HCT116 (cell line): ENCODE results near the gene ATP6V0D1. TPM values are rescaled to one million over a fixed set of nuclear protein-coding genes. Genes with fewer than 3 reads are reported as not detected.

Experiments used
- ATAC-seq: fragments of 200-7000 bp; cut with Tn5 transposase; 2 replicates; pipeline ENCODE4 v1.9.1; 2020; ENCODE audit warnings: mild to moderate bottlenecking, moderate library complexity
- BruUV-seq: library from RNA; stranded (reverse); fragments of 400-500 nt; replicated peaks from 2 replicates; lab custom pipeline; 2021; lab: Mats Ljungman, UMichigan
- CTCF ChIA-PET: fragments of 300-600 bp; sonication (Branson Sonifier 250); formaldehyde crosslinking; loops from one replicate; lab custom pipeline; 2021; ENCODE audit warnings: antibody characterized with exemption; lab: Charles Lee
- POLR2A ChIA-PET: fragments of 300-600, 350-600 bp; sonication (Branson Sonifier 250); formaldehyde crosslinking; loops from one replicate; lab custom pipeline; 2021; ENCODE audit warnings: antibody characterized with exemption; lab: Charles Lee
- RAD21 ChIA-PET, 2 experiments: fragments of 300-600 bp; sonication (Branson Sonifier 250); formaldehyde crosslinking; loops; one replicate each; lab custom pipeline; 2023; ENCODE audit warnings: low total read pairs in 2 of 2; ENCODE audit not compliant: uncharacterized antibody in 2 of 2, unreplicated experiment in 2 of 2, low non-redundant PET in 1 of 2; lab: Charles Lee
- DNase-seq: peaks from one replicate; pipeline ENCODE4 v3.0.0-alpha.2; 2010; ENCODE audit warnings: low read depth, low spot score
- H2AFZ ChIP-seq: fragments of 200-600 bp; shearing (Covaris generic), sonication (generic); 2 replicates; pipeline ENCODE4 v1.6.1; 2017; ENCODE audit warnings: low read depth, mixed run types, mixed read lengths, antibody characterized with exemption, low read length; ENCODE audit not compliant: poor library complexity, severe bottlenecking
- H3K27ac ChIP-seq: 2 replicates; pipeline ENCODE4 v1.5.1; 2012; ENCODE audit warnings: low read depth, low read length
- H3K27me3 ChIP-seq: fragments of 200-600 bp; sonication (generic); 2 replicates; pipeline ENCODE4 v1.6.1; 2016; ENCODE audit warnings: mixed run types, low read length, mixed read lengths; ENCODE audit not compliant: insufficient read depth
- H3K36me3 ChIP-seq, 2 experiments: fragments of 200-500 bp in 1 of 2; fragments of 200-600 bp in 1 of 2; sonication (Bioruptor generic) in 1 of 2; sonication (generic) in 1 of 2; 2 replicates each; pipeline versions ENCODE4 v1.5.1 to v1.6.1; 2014 to 2016; ENCODE audit warnings: low read length in 2 of 2, inconsistent platforms in 1 of 2, mixed read lengths in 1 of 2, mixed run types in 1 of 2; ENCODE audit not compliant: insufficient read depth in 2 of 2, control insufficient read depth in 1 of 2
- H3K4me1 ChIP-seq, 2 experiments: fragments of 200-600 bp in 1 of 2; sonication (generic) in 1 of 2; 2 replicates each; pipeline versions ENCODE4 v1.5.1 to v1.6.1; 2012 to 2017; ENCODE audit warnings: low read length in 2 of 2, inconsistent platforms in 1 of 2, mild to moderate bottlenecking in 1 of 2, mixed read lengths in 1 of 2, mixed run types in 1 of 2, moderate library complexity in 1 of 2; ENCODE audit not compliant: insufficient read depth in 2 of 2, control insufficient read depth in 1 of 2
- H3K4me2 ChIP-seq: fragments of 200-600 bp; sonication (generic); 2 replicates; pipeline ENCODE4 v1.6.1; 2017; ENCODE audit warnings: mixed run types, low read length, mixed read lengths
- H3K4me3 ChIP-seq, 2 experiments: fragments of 200-600 bp in 1 of 2; sonication (generic) in 1 of 2; replicated peaks in 1 of 2; 2 replicates each; pipeline ENCODE4 v1.5.1; 2011 to 2016; ENCODE audit warnings: low read length in 2 of 2, control low read depth in 1 of 2, low read depth in 1 of 2, mild to moderate bottlenecking in 1 of 2, mixed read lengths in 1 of 2, mixed run types in 1 of 2
- H3K79me2 ChIP-seq: fragments of 200-600 bp; sonication (generic); 2 replicates; pipeline ENCODE4 v1.6.1; 2017; ENCODE audit warnings: mild to moderate bottlenecking, mixed run types, low read length, moderate library complexity, mixed read lengths; ENCODE audit not compliant: insufficient read depth
- H3K9ac ChIP-seq: fragments of 200-600 bp; sonication (generic); 2 replicates; pipeline ENCODE4 v1.6.1; 2016; ENCODE audit warnings: low read length, mixed read lengths
- H3K9me2 ChIP-seq: fragments of 200-600 bp; sonication (generic), shearing (Covaris generic); 2 replicates; pipeline ENCODE4 v1.6.1; 2017; ENCODE audit warnings: mixed run types, mild to moderate bottlenecking, moderate library complexity; ENCODE audit not compliant: insufficient read depth
- H3K9me3 ChIP-seq, 2 experiments: fragments of 200-500 bp in 1 of 2; fragments of 200-600 bp in 1 of 2; sonication (Bioruptor generic) in 1 of 2; sonication (generic) in 1 of 2; 2 replicates each; pipeline ENCODE4 v1.6.1; 2014 to 2017; ENCODE audit warnings: low read length in 2 of 2, mixed read lengths in 2 of 2, inconsistent platforms in 1 of 2, low read depth in 1 of 2, mild to moderate bottlenecking in 1 of 2, mixed run types in 1 of 2, moderate library complexity in 1 of 2; ENCODE audit not compliant: control insufficient read depth in 1 of 2, insufficient read depth in 1 of 2
- H4K20me1 ChIP-seq: fragments of 200-600 bp; sonication (generic), shearing (Covaris generic); 2 replicates; pipeline ENCODE4 v1.6.1; 2017; ENCODE audit warnings: mixed run types, mild to moderate bottlenecking, moderate library complexity; ENCODE audit not compliant: insufficient read depth
- CBX3 ChIP-seq: IDR thresholded peaks from 2 replicates; pipeline ENCODE4 v1.6.1; 2012; ENCODE audit warnings: low read depth
- EGR1 ChIP-seq: IDR thresholded peaks from 2 replicates; pipeline ENCODE4 v1.6.1; 2012; ENCODE audit warnings: low read depth
- ELF1 ChIP-seq: IDR thresholded peaks from 2 replicates; pipeline ENCODE4 v1.6.1; 2012; ENCODE audit warnings: low read depth, borderline replicate concordance
- EZH2 ChIP-seq: fragments of 200-600 bp; sonication (generic); IDR thresholded peaks from 2 replicates; pipeline ENCODE4 v1.6.1; 2017; ENCODE audit warnings: antibody characterized with exemption, mixed run types
- EZH2phosphoT487 ChIP-seq: fragments of 200-600 bp; IDR thresholded peaks from 2 replicates; pipeline ENCODE4 v1.6.1; 2018; ENCODE audit warnings: antibody characterized with exemption, borderline replicate concordance
- JUND ChIP-seq: IDR thresholded peaks from 2 replicates; pipeline ENCODE4 v1.6.1; 2012
- SP1 ChIP-seq: IDR thresholded peaks from 2 replicates; pipeline ENCODE4 v1.6.1; 2012; ENCODE audit warnings: low read depth
- TCF7L2 ChIP-seq: IDR thresholded peaks from 2 replicates; pipeline ENCODE4 v1.7.0; 2011; ENCODE audit warnings: borderline replicate concordance, inconsistent platforms; ENCODE audit not compliant: insufficient read depth, insufficient read length; ENCODE audit errors: extremely low read depth
- ZFX ChIP-seq: fragments of 450-650 bp; IDR thresholded peaks from 2 replicates; pipeline ENCODE4 v1.6.1; 2017
- ZNF274 ChIP-seq: fragments of 200-500 bp; sonication (Bioruptor generic); IDR thresholded peaks from 2 replicates; pipeline ENCODE4 v1.6.1; 2014; ENCODE audit warnings: mild to moderate bottlenecking, low read depth, low read length, inconsistent platforms
- intact Hi-C: fragments of 100-400 bp; cut with micrococcal nuclease; formaldehyde crosslinking; loops from 2 replicates; pipeline ENCODE4 v1.10.0; 2022
- total RNA-seq: library from RNA; stranded (reverse); gene quantifications from one replicate; pipeline ENCODE4 v1.2.1, GENCODE V29; 2021; ENCODE audit not compliant: unreplicated experiment

The ATP6V0D1 gene
- total RNA-seq, 1 experiment from 2014 or later = 36.6 TPM

GRCh38 chr16:67445126-67445426 is 35.9 kb downstream of the ATP6V0D1 start:
- peaks cover 0 to 3% of the 10 kb centered on the region in 2 experiments; a peak in 1 of 4 replicates for H3K4me1 ChIP-seq
- H4K20me1 ChIP-seq = no peaks in the 10 kb centered on the region
- ChIA-PET POLR2A (no interaction called here), RAD21 (interaction anchor here (1.1 to 1.3 kb wide), 2 partner anchors 17 to 19 kb away, joined by 5 to 6 read pairs; no protein-coding TSS in a partner anchor), CTCF (no interaction called here)
- no peak overlapping the region for H3K4me3 ChIP-seq
- H3K79me2 ChIP-seq = no peaks in the 10 kb centered on the region
- TF ChIP-seq TCF7L2 (no peak), CBX3 (no peak), EGR1 (no peak), EZH2 (no peak), JUND (no peak), ZFX (no peak), SP1 (no peak), ELF1 (no peak)
- DNase-seq (no peak), ATAC-seq (no peak)
- intact Hi-C loops = no loop called here
- no peaks in the 10 kb centered on the region for H3K27me3 ChIP-seq
- no peaks in the 10 kb centered on the region; a peak in 1 of 4 replicates for H3K36me3 ChIP-seq
- BruUV-seq = no TSS peak
- H2AFZ ChIP-seq = no peak overlapping the region
- H3K9me2 ChIP-seq = no peaks in the 10 kb centered on the region
- no peak overlapping the region for H3K27ac ChIP-seq
- H3K9me3 ChIP-seq = no peaks in the 10 kb centered on the region
- no peak overlapping the region for H3K9ac ChIP-seq
- H3K4me2 ChIP-seq = no peak overlapping the region

DNA sequence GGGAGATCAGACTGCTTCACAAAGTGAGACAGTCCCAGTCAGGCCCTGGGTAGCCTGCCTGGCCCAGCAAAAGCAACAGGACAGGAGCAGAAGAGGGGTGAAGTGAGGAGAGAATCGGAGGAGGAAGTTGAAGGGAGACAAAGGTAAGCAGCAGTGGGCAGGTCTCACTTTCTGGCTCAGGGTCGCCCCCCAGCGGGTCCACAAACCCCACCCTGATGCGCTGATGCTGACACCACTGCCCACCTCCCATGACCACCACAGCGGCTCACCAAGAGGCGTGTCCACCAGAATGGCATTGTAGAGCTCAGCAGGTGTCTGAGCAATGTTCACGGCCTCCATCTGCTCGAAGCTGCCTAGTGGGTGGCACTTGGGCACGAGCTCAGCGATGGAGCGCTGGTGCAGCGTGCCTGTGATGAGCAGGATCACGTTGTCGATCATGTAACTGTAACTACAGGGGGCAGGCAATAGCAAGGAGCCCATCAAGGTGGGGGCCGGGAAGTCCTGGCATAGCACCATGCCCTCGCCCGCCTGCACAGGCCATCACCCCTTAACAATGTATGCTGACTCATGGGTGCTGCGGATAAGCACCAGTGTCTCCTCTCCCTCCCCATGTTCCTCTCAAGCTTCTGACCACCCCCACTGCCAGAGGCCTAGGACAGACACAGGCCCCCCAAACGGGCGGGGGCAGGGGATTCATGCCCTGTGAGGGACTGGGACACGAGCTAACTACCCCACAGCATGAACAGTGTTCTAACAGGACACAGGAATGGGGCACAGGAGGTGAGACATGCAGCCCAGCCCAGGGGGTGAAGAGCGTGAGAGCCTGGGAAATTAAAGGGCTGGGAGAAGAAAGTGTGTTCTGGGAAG is 36.5 kb downstream of the ATP6V0D1 start:
- Histone ChIP-seq H3K9me2 (no peaks in the 10 kb centered on the region), H3K36me3 (no peaks in the 10 kb centered on the region; a peak in 1 of 4 replicates), H3K4me1 (peaks cover 0 to 3% of the 10 kb centered on the region in 2 experiments; a peak in 1 of 4 replicates), H3K4me2 (no peak overlapping the region), H3K27ac (no peak overlapping the region), H3K79me2 (no peaks in the 10 kb centered on the region), H2AFZ (no peak overlapping the region), H3K9me3 (no peaks in the 10 kb centered on the region), H3K9ac (no peak overlapping the region), H3K4me3 (no peak overlapping the region), H3K27me3 (no peaks in the 10 kb centered on the region), H4K20me1 (no peaks in the 10 kb centered on the region)
- TF ChIP-seq ZNF274 (no peak), EZH2phosphoT487 (no peak)
- BruUV-seq = no TSS peak
- ChIA-PET RAD21 (no interaction called here), POLR2A (interaction anchor here (1.1 kb wide), 1 partner anchor 14 kb away, joined by 3 read pairs; the partner anchor contains the start of gene HSD11B2), CTCF (no interaction called here)
- ATAC-seq (no peak), DNase-seq (no peak)
- intact Hi-C loops = no loop called here
